Right atrium auricular region (tissue), 2 donors: ENCODE data around the gene EFNB3. TPM values are rescaled to one million over a fixed set of nuclear protein-coding genes. Genes with fewer than 3 reads are reported as not detected.

ENCODE experiments used
- DNase-seq: peaks from one replicate; pipeline ENCODE4 v3.0.0-alpha.2; 2019; ENCODE audit warnings: low spot score
- H3K27ac ChIP-seq, 2 donors: fragments of 200-600 bp; sonication (generic); 1 replicate in 1 of 2; 2 replicates in 1 of 2; pipeline ENCODE4 v1.5.1; 2016 to 2019
- H3K27me3 ChIP-seq, 2 donors: fragments of 200-600 bp; sonication (generic); one replicate each; pipeline versions ENCODE4 v1.5.1 to v1.6.0; 2017 to 2019
- H3K36me3 ChIP-seq: fragments of 200-600 bp; sonication (generic); one replicate; pipeline ENCODE4 v1.5.1; 2016
- H3K4me1 ChIP-seq, 2 donors: fragments of 200-600 bp; sonication (generic); one replicate each; pipeline versions ENCODE4 v1.5.1 to v1.6.0; 2017 to 2019
- H3K4me3 ChIP-seq, 2 donors: fragments of 200-600 bp; sonication (generic); 1 replicate in 1 of 2; 2 replicates in 1 of 2; pipeline ENCODE4 v1.5.1; 2017 to 2019; ENCODE audit warnings: mild to moderate bottlenecking in 1 of 2, moderate library complexity in 1 of 2
- H3K9me3 ChIP-seq, 2 donors: fragments of 200-600 bp; sonication (generic); one replicate each; pipeline ENCODE4 v1.5.1; 2019
- total RNA-seq, 2 donors: library from RNA; depleted of rRNA; stranded (reverse); fragments of >200 nt; gene quantifications; one replicate each; pipeline ENCODE4 v1.1.0, GENCODE V29; 2016
- TF ChIP-seq, protein P1 (sequence below), 2 donors: fragments of 200-600 bp; sonication (generic); IDR thresholded peaks; one replicate each; pipeline ENCODE4 v1.5.1; 2019; ENCODE audit warnings: antibody characterized with exemption in 2 of 2

Gene EFNB3
- total RNA-seq, 2 donors from 2014 or later = 2.1 to 5.9 TPM

DNA sequence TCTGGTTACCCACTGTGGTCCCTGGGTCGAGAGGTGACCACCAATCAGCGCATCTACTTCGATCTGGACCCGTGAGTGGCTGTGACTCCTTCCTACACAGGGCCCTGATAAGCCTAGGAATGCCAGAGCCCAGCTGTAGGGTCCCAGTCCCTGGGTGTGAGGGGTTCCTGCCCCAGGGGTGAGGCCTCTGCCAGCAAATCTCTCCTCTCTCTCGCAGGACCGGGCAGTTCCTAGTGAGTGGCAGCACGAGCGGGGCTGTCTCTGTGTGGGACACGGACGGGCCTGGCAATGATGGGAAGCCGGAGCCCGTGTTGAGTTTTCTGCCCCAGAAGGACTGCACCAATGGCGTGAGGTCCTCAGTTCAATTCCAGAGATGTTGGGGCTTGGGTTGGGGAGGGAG lies 2.2 kb upstream of the EFNB3 start:
- H3K27me3 ChIP-seq = peaks cover 0 to 14% of the 10 kb centered on the region in 2 donors
- peaks cover 0 to 20% of the 10 kb centered on the region in 2 donors for H3K4me1 ChIP-seq
- H3K27ac ChIP-seq = no peak overlapping the region
- H3K4me3 ChIP-seq = no peak overlapping the region
- TF ChIP-seq, protein P1, sequence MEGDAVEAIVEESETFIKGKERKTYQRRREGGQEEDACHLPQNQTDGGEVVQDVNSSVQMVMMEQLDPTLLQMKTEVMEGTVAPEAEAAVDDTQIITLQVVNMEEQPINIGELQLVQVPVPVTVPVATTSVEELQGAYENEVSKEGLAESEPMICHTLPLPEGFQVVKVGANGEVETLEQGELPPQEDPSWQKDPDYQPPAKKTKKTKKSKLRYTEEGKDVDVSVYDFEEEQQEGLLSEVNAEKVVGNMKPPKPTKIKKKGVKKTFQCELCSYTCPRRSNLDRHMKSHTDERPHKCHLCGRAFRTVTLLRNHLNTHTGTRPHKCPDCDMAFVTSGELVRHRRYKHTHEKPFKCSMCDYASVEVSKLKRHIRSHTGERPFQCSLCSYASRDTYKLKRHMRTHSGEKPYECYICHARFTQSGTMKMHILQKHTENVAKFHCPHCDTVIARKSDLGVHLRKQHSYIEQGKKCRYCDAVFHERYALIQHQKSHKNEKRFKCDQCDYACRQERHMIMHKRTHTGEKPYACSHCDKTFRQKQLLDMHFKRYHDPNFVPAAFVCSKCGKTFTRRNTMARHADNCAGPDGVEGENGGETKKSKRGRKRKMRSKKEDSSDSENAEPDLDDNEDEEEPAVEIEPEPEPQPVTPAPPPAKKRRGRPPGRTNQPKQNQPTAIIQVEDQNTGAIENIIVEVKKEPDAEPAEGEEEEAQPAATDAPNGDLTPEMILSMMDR (IDR thresholded peaks at IDR 0.05) = no peak
- DNase-seq = no peak
- no peaks in the 10 kb centered on the region for H3K9me3 ChIP-seq
- H3K36me3 ChIP-seq = peaks cover 14% of the 10 kb centered on the region

DNA sequence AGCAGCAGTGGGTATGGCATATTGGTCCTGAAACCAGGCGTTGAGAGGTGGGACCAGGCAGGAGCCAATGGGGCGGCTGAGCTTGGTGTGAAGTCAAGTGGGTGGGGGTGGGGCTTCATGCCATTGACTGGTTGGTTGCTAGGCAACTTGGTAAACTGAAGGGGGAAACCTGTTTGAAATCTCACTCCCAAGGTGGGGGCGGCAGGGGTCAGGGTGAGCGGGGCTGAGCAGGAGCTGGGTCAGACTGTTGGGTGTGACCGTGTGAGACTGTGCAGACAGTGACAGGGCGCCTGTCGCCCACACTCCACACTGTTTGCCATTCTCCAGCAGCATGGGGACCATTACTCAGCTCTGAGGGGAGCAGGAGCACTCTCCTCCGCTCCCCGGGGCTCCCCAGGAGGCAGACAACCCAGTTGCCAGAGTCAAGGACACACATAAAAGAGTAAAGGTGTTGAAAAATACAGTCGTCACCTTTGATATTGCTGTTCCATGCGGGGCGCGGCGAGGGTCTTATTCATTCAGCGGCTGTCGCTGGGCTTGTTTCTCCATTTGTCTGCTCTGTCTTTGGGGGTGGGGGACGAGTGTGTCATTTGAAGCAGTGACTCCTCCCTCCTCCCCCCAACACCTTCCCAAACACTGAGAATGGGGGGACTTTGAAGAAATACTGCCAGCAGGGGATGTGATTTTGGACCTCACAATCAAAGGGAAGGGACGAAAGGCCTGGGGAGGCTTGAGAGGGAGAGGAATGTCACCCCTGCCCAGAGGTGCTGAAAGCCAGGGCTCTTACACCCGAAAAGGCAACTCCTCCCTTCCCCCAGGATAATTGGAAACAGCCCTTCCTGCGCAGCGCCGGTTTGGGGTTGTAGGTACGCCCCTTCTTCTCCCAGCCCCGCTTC lies 1.2 kb upstream of the EFNB3 start:
- Histone ChIP-seq H3K9me3 (no peaks in the 10 kb centered on the region), H3K27me3 (peaks cover 0 to 14% of the 10 kb centered on the region in 2 donors), H3K36me3 (peaks cover 14% of the 10 kb centered on the region), H3K4me3 (peak overlapping the region in 1 of 2 donors; percentile 52), H3K4me1 (peaks cover 0 to 20% of the 10 kb centered on the region in 2 donors), H3K27ac (no peak overlapping the region)
- DNase-seq = no peak
- TF ChIP-seq, protein P1 (IDR thresholded peaks at IDR 0.05) = no peak

DNA sequence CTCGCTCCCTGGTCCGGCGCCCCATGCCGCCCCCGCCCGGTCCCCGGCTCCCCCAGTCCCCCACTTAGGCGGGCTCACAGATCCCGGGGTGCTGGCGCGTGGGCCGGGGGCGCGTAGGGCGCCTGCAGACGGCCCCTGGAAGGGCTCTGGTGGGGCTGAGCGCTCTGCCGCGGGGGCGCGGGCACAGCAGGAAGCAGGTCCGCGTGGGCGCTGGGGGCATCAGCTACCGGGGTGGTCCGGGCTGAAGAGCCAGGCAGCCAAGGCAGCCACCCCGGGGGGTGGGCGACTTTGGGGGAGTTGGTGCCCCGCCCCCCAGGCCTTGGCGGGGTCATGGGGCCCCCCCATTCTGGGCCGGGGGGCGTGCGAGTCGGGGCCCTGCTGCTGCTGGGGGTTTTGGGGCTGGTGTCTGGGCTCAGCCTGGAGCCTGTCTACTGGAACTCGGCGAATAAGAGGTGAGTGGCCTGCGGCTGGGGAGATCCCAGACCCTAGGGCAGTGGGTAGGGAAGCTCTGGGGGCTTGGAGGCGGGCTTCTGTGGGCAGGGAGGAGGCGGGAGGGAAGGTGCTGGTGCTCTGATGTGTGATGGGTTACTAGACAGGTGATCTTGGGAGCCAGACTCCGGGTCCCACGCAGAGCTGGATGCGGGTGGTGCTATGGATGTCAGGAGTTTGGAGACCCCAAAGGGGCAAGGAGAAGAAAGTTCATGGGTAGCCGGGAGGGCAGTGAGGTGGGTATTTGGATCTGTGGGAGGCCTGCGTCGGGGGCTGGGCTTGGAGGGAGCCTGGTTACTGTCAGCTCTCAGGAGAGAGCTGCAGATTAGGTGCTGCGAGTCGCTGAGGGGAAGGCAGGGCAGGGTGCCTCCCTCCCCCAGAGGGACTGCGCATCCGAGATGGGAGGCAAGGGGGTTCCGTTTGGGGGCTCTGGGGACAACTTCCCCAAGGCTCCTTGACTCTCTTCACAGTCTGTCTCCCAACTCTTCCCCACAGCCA lies 560 bp downstream of the EFNB3 start:
- Histone ChIP-seq H3K9me3 (no peaks in the 10 kb centered on the region), H3K36me3 (peaks cover 14% of the 10 kb centered on the region), H3K27me3 (peaks cover 0 to 14% of the 10 kb centered on the region in 2 donors), H3K4me3 (peak overlapping the region; percentile 34 to 52), H3K4me1 (peaks cover 0 to 20% of the 10 kb centered on the region in 2 donors), H3K27ac (peak overlapping the region in 1 of 2 donors; percentile 21)
- TF ChIP-seq, protein P1 (IDR thresholded peaks at IDR 0.05) = no peak
- DNase-seq = no peak

DNA sequence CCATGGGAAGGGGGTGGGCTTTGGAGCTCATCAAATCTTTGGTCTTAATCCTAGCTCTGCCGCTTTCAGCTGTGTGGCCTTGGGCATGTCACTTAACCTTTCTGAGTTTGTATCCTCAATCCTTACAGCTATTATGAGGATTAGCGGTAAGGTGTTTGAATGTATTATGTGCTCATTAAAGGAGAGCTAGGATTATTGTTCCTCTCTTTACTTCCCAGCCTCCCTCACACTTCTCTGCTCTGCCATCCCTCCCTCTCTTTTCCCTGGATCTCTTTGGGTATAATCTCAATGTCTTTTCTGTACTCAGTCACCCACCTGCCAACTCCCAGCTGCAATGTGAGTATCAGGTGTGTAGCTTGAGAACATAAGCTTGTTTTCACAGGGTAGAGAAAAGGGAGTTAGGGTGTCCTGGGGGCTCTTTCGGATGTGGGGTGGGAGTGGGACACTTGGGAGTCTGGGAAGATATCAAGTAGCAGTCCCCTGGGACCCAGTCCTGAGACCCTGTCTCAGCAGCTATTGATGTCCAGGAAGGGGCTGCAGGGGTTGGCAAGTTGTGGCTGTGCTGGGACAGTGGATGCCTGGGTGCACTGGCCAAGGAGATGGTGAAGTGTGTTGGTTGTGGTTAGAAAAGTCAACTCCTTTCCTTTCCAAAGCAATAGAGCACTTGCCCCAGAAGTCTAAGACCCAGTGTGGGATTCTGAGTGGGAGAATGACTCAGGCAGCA lies 1.8 kb downstream of the EFNB3 start:
- Histone ChIP-seq H3K36me3 (peaks cover 8% of the 10 kb centered on the region), H3K9me3 (no peaks in the 10 kb centered on the region), H3K4me1 (peaks cover 0 to 20% of the 10 kb centered on the region in 2 donors), H3K27me3 (peaks cover 0 to 14% of the 10 kb centered on the region in 2 donors), H3K27ac (no peak overlapping the region), H3K4me3 (no peak overlapping the region)
- no peak for DNase-seq
- TF ChIP-seq, protein P1 (IDR thresholded peaks at IDR 0.05) = no peak

DNA sequence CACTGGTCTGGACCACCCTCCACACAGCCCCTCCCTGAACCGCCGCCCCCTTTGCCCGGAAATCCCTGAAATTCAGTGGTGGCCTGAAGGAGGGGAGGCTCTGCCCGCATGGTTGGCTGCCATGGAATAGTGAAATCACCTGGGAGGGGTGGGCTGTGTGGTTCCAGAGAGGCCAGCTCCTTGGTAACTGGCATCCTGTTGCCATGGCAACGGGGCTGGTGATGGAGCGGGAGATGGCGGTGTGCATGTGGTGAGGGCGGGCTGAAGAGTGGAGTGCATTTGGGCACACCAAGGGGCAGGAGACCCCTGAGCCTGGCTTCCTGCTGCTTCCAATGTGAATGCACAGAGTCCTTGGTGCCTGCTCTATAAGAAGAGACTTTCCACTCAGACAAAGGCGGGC lies 2.4 kb downstream of the EFNB3 start:
- H3K27me3 ChIP-seq = peaks cover 0 to 14% of the 10 kb centered on the region in 2 donors
- H3K27ac ChIP-seq = no peak overlapping the region
- no peak overlapping the region for H3K4me3 ChIP-seq
- peaks cover 0 to 20% of the 10 kb centered on the region in 2 donors for H3K4me1 ChIP-seq
- TF ChIP-seq, protein P1 (IDR thresholded peaks at IDR 0.05) = no peak
- H3K36me3 ChIP-seq = peaks cover 2% of the 10 kb centered on the region
- no peaks in the 10 kb centered on the region for H3K9me3 ChIP-seq
- DNase-seq = no peak
